OCI-LY3 (cell line): ENCODE results near the gene MATN4.

Experiments
- CTCF ChIP-seq: fragments of 200-600, 300-600 bp; sonication (generic); IDR thresholded peaks from 2 replicates; pipeline ENCODE4 v1.5.1; 2014; ENCODE audit warnings: antibody characterized with exemption, low read length, low read depth
- EZH2phosphoT487 ChIP-seq: fragments of 200-600 bp; shearing (Covaris generic); IDR thresholded peaks from 2 replicates; pipeline ENCODE4 v1.6.1; 2018; ENCODE audit warnings: antibody characterized with exemption, mixed run types, low read depth

- no peak for TF ChIP-seq CTCF
- no peak for TF ChIP-seq EZH2phosphoT487
These were observed 2.8 kb downstream of the MATN4 start for GRCh38 chr20:45305262-45305661.
